A673 (cell line): ENCODE results near the gene MGAT5.

Experiments
- EZH2 ChIP-seq: fragments of 200-600 bp; sonication (generic); IDR thresholded peaks from 2 replicates; pipeline ENCODE4 v1.6.1; 2017; ENCODE audit warnings: borderline replicate concordance, low read depth, mild to moderate bottlenecking, mixed read lengths, antibody characterized with exemption, low read length; ENCODE audit not compliant: poor library complexity, severe bottlenecking
- TF ChIP-seq, protein P1 (sequence below): fragments of 300-800, 200-600 bp; sonication (generic); conservative IDR thresholded peaks from 2 replicates; pipeline ENCODE4 v1.5.1; 2017; ENCODE audit warnings: low read depth, mild to moderate bottlenecking, antibody characterized with exemption, low read length, moderate library complexity, mixed read lengths

GRCh38 chr2:134280726-134281125, 26.9 kb downstream of the MGAT5 start:
- TF ChIP-seq EZH2 = no peak
- TF ChIP-seq, protein P1, sequence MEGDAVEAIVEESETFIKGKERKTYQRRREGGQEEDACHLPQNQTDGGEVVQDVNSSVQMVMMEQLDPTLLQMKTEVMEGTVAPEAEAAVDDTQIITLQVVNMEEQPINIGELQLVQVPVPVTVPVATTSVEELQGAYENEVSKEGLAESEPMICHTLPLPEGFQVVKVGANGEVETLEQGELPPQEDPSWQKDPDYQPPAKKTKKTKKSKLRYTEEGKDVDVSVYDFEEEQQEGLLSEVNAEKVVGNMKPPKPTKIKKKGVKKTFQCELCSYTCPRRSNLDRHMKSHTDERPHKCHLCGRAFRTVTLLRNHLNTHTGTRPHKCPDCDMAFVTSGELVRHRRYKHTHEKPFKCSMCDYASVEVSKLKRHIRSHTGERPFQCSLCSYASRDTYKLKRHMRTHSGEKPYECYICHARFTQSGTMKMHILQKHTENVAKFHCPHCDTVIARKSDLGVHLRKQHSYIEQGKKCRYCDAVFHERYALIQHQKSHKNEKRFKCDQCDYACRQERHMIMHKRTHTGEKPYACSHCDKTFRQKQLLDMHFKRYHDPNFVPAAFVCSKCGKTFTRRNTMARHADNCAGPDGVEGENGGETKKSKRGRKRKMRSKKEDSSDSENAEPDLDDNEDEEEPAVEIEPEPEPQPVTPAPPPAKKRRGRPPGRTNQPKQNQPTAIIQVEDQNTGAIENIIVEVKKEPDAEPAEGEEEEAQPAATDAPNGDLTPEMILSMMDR = no peak
